Activated CD8-positive, alpha-beta T cell treated with anti-CD3 and anti-CD28 coated beads, Interleukin-2, amount 10 ng/mL, durations not matched to agents 7 days and 5 days (primary cell): Measurements from ENCODE around the gene POLR1G. TPM values are rescaled to one million over a fixed set of nuclear protein-coding genes. Genes with fewer than 3 reads are reported as not detected.

Experiments used
- ATAC-seq: fragments of 150-1000 bp; cut with Tn5 transposase; one replicate; pipeline ENCODE4 v1.10.0; 2021; ENCODE audit warnings: moderate library complexity
- CTCF ChIA-PET: fragments of 350-600 bp; sonication (Branson Sonifier 250); formaldehyde crosslinking; loops from one replicate; lab custom pipeline; 2021; ENCODE audit warnings: antibody characterized with exemption; lab: Charles Lee
- POLR2A ChIA-PET: fragments of 350-600 bp; sonication (Branson Sonifier 250); formaldehyde crosslinking; loops from one replicate; lab custom pipeline; 2021; ENCODE audit warnings: antibody characterized with exemption; lab: Charles Lee
- DNase-seq: peaks from one replicate; pipeline ENCODE4 v3.0.0-alpha.2; 2020
- H3K27ac Mint-ChIP-seq: one replicate; pipeline ENCODE4 v1.8.0; 2021; ENCODE audit warnings: mild to moderate bottlenecking, mixed read lengths
- H3K27me3 Mint-ChIP-seq: one replicate; pipeline ENCODE4 v1.8.0; 2021; ENCODE audit warnings: low read depth, mixed read lengths
- H3K36me3 Mint-ChIP-seq: one replicate; pipeline ENCODE4 v1.8.0; 2021; ENCODE audit warnings: low read depth, mixed read lengths
- H3K4me1 Mint-ChIP-seq: one replicate; pipeline ENCODE4 v1.8.0; 2021; ENCODE audit warnings: low read depth, mixed read lengths
- H3K4me3 Mint-ChIP-seq: one replicate; pipeline ENCODE4 v1.8.0; 2021; ENCODE audit warnings: mild to moderate bottlenecking, mixed read lengths
- H3K9me3 Mint-ChIP-seq: one replicate; pipeline ENCODE4 v1.8.0; 2022; ENCODE audit warnings: mixed read lengths; ENCODE audit not compliant: insufficient read depth
- total RNA-seq, 2 experiments: library from RNA; stranded (reverse); gene quantifications; one replicate each; pipeline ENCODE4 v1.2.3, GENCODE V29; 2021

POLR1G gene
- total RNA-seq, 2 experiments from 2014 or later: 9.5 to 10.6 TPM

DNA sequence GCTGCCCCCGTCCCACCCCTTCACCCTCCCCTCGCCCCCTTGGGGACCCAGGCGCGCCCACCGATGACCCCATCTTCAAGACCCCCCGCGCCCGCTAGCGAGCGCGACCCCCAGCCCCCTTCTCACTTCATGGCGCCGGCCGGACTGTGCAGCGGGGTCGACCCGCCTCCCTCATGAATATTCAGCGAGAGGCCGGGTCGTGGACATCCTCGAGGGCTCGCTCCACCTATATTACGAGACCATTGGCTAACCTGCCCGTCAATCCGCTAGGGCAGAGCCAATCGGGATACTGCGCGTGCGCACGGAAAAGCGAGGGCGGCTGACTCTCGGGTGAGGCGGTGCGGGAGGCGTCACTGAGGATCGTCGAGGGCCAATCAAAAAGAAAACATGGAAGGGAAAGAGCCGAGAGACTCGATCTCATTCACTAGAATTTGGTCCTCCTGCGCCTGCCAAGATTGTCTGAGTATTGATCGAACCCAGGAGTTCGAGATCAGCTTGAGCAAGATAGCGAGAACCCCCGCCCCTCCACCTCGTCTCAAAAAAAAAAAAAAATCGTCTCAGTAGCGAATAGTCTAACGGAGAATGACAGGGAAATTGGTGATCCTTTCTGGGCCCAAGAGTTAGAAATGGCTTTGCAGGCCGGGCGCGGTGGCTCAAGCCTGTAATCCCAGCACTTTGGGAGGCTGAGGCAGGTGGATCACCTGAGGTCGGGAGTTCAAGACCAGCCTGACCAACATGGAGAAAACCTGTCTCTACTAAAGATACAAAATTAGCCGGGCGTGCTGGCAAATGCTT lies 35.8 kb upstream of the POLR1G start, which contains the start of gene ERCC2:
Gene ERCC2, minus strand, starts transcription at position 164 of the 795 bp plus-strand sequence. Its CDS starts 33 bp downstream, at position 131.
- Mint-ChIP-seq H3K4me3 (peak within 1 kb of the TSS; percentile 86), H3K4me1 (peaks cover 16% of the 10 kb centered on the region), H3K27ac (peak within 1 kb of the TSS; percentile 98), H3K36me3 (peaks cover 6% of the 10 kb centered on the region), H3K9me3 (no peaks in the 10 kb centered on the region), H3K27me3 (no peaks in the 10 kb centered on the region)
- DNase-seq (peak; percentile 100), ATAC-seq (peak; percentile 100)
- ChIA-PET CTCF (interaction anchor here (1.0 to 1.2 kb wide), 3 partner anchors 13 to 33 kb away, joined by 3 read pairs; no protein-coding TSS in a partner anchor), POLR2A (interaction anchor here (1.0 kb wide), 2 partner anchors 24 to 33 kb away, joined by 3 read pairs; no protein-coding TSS in a partner anchor)

DNA sequence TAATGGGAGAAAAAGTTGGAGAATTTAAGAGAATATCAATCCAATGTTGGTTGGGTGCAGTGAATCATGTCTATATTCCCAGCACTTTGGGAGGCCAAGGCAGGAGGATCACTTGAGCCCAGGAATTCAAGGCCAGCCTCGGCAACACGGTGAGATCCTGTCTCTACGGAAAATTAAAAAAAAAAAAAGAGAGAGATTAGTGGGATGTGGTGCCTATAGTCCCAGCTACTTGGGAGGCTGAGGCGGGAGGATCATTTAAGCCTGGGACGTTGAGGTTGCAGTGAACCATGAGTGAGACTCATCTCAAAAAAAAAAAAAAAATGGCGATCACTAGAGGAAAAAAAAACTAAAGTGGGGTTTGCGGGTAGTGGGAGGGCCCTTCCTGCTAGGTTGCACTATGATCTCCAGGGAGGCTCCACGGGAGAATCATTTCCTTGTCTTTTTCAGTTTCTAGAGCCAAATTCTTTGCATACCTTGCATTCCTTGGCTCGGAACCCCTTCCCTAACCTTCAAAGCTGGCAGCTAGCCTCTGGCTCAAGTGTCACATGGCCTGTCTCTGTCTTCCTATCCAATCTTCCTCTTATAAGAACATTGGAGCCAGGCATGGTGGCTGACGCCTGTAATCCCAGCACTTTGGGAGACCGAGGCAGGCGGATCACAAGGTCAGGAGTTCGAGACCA lies 30.3 kb upstream of the POLR1G start:
- no peaks in the 10 kb centered on the region for H3K9me3 Mint-ChIP-seq
- H3K4me3 Mint-ChIP-seq: no peak overlapping the region
- no peaks in the 10 kb centered on the region for H3K4me1 Mint-ChIP-seq
- no peak for DNase-seq
- POLR2A ChIA-PET: no interaction called here
- no peak overlapping the region for H3K27ac Mint-ChIP-seq
- no peaks in the 10 kb centered on the region for H3K36me3 Mint-ChIP-seq
- CTCF ChIA-PET: no interaction called here
- no peak for ATAC-seq
- H3K27me3 Mint-ChIP-seq: no peaks in the 10 kb centered on the region

DNA sequence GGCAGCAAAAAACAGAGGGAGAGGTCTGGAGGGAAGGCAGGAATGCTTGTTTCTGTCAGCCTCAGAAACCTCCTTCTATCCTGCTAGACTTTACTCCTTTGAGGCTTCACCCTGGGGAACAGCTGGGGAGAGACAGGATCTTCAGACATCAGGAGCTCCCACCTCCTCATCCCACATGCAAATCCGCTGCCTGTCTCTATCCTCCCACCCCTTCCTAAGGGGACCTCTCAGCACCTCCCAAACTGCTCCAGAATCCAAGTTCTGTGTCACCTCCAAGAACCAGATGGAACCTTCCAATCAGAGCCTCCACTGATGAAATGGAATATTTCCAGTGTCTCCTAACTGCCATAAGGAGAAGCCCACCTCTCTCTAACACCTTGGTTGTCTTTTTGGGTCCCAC lies 26.3 kb upstream of the POLR1G start:
- Mint-ChIP-seq H3K27ac (no peak overlapping the region), H3K4me1 (no peaks in the 10 kb centered on the region), H3K27me3 (peaks cover 4% of the 10 kb centered on the region), H3K36me3 (no peaks in the 10 kb centered on the region), H3K9me3 (no peaks in the 10 kb centered on the region), H3K4me3 (no peak overlapping the region)
- no peak for ATAC-seq
- ChIA-PET CTCF (interaction anchor here (1.6 kb wide), 1 partner anchor 23 kb away, joined by 5 read pairs; no protein-coding TSS in a partner anchor), POLR2A (no interaction called here)
- DNase-seq: no peak

DNA sequence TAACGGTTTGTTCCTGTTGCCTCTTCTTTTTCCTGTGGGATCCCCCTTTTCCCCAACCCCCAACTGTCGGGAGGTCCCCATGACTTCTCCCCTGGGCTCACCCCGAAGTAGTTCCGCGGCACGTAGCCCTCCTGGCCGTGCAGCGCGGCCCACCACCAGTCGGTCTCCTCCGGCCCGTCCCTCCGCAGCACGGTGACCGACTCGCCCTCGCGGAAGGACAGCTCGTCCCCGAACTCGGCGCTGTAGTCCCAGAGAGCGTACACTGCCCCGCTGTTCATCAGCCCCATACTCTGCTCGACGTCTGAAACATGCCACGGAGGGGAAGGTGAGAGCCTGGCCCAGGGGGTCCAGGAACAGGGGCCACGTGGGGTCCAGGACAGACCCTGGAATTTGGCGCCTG lies 24.0 kb upstream of the POLR1G start:
- Mint-ChIP-seq H3K4me3 (no peak overlapping the region), H3K4me1 (no peaks in the 10 kb centered on the region), H3K27me3 (peaks cover 22% of the 10 kb centered on the region), H3K9me3 (no peaks in the 10 kb centered on the region), H3K27ac (no peak overlapping the region), H3K36me3 (no peaks in the 10 kb centered on the region)
- DNase-seq (no peak), ATAC-seq (no peak)
- ChIA-PET CTCF (no interaction called here), POLR2A (no interaction called here)

DNA sequence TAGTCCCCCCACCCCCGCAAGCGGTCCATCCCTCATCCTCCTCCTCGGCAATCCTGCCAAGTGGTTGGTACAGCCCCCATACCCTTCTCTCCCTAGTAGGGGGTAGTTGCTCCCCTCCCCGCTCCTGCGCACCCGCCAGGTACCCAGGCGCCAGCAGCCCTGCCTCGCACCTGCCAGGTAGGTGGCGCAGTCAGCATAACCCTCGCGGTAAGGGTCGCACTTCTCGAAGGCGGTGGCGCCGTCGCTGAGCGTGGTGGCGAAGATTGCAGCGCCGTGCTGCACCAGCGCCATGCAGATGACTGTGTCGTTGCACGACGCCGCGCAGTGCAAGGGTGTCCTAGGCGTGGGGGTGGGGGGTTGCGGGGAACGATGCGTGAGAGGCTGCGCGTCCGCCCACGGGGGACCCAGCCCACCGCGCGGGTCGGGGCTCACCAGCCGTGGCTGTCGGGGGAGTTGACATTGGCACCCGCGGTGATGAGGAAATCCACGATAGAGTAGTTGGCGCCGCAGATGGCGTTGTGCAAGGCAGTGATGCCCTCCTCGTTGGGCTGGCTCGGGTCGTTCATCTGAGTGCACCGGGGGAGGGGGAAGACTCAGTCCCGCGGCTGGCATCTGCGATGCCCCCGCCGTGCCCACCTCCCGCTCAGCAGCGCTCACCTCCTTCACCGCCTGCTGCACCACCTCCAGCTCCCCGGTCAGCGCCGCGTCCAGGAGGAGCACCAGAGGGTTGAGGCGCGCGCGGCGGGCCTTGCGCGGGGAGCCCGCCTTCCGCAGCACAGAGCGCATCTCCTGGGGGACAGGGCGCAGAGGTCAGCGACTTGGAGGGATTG lies 20.8 kb upstream of the POLR1G start:
- H3K27ac Mint-ChIP-seq: no peak overlapping the region
- H3K9me3 Mint-ChIP-seq: no peaks in the 10 kb centered on the region
- ChIA-PET CTCF (no interaction called here), POLR2A (no interaction called here)
- ATAC-seq (peak; percentile 36), DNase-seq (no peak)
- peaks cover 25% of the 10 kb centered on the region for H3K27me3 Mint-ChIP-seq
- no peak overlapping the region for H3K4me3 Mint-ChIP-seq
- H3K36me3 Mint-ChIP-seq: no peaks in the 10 kb centered on the region
- H3K4me1 Mint-ChIP-seq: no peaks in the 10 kb centered on the region

DNA sequence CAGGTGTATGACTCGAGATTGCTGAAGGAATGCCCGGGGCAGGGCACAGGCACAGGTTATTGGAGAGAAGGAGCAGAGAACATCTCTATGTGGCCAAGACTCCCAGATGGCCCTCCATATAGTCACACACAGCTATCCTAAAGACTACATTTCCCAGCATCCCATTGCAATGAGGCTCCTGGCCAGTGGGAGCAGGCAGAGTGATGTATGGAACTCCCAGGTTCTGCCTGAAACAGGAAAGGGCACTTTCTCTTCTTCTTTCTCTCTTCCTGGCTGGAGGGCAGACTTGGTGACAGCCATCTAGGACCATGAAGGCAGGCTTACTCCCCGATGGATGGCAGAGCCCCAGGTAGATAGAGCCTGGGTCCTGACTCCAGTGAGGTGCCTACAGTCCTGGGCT lies 15.1 kb upstream of the POLR1G start:
- no peak for ATAC-seq
- DNase-seq: no peak
- Mint-ChIP-seq H3K9me3 (no peaks in the 10 kb centered on the region), H3K27ac (no peak overlapping the region), H3K4me3 (no peak overlapping the region), H3K36me3 (no peaks in the 10 kb centered on the region), H3K27me3 (peaks cover 17% of the 10 kb centered on the region), H3K4me1 (peaks cover 3% of the 10 kb centered on the region)
- POLR2A ChIA-PET: no interaction called here
- CTCF ChIA-PET: no interaction called here

DNA sequence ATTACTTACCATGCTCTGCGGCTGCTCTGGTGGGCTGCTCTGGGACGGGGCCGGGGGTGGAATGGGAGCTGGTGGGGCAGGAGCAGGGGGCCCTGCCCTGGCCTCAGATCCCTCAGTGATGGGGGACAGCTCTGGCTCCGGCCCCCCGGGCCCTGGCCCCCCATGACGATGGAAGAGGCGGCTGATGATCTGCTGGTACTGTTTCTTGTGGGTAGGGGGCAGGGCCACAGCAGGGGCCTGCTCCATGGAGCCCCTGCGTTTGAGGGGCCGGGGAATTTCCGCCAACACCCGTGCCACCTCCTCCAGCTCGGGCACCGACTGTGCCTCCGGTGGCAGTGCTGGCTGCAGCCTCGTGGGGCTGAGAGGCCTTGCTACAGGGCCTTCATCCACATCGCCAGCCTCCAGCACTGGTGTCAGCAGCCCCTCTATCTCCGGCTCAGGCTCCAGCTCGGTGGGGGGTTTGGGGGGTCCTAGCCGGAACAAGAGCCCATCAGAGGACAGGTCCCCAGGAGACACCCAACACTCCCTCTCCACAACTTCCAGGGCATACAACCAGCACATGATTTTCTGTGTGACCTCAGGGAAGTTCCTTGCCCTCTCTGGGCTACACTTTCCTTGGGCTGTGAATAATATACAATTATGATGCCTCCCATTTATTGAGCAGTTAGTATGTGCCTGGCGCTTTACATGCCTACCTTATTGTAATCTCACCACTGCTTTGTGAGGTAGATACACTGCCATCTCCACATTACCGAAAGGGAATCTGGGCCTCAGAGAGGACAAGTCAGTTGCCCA lies 14.4 kb upstream of the POLR1G start:
- H3K36me3 Mint-ChIP-seq: peaks cover 3% of the 10 kb centered on the region
- peaks cover 17% of the 10 kb centered on the region for H3K27me3 Mint-ChIP-seq
- H3K4me3 Mint-ChIP-seq: no peak overlapping the region
- H3K27ac Mint-ChIP-seq: no peak overlapping the region
- peaks cover 6% of the 10 kb centered on the region for H3K4me1 Mint-ChIP-seq
- ATAC-seq (no peak), DNase-seq (no peak)
- POLR2A ChIA-PET: no interaction called here
- CTCF ChIA-PET: interaction anchor here (0.7 kb wide), 1 partner anchor 18 kb away, joined by 3 read pairs; no protein-coding TSS in a partner anchor
- no peaks in the 10 kb centered on the region for H3K9me3 Mint-ChIP-seq

DNA sequence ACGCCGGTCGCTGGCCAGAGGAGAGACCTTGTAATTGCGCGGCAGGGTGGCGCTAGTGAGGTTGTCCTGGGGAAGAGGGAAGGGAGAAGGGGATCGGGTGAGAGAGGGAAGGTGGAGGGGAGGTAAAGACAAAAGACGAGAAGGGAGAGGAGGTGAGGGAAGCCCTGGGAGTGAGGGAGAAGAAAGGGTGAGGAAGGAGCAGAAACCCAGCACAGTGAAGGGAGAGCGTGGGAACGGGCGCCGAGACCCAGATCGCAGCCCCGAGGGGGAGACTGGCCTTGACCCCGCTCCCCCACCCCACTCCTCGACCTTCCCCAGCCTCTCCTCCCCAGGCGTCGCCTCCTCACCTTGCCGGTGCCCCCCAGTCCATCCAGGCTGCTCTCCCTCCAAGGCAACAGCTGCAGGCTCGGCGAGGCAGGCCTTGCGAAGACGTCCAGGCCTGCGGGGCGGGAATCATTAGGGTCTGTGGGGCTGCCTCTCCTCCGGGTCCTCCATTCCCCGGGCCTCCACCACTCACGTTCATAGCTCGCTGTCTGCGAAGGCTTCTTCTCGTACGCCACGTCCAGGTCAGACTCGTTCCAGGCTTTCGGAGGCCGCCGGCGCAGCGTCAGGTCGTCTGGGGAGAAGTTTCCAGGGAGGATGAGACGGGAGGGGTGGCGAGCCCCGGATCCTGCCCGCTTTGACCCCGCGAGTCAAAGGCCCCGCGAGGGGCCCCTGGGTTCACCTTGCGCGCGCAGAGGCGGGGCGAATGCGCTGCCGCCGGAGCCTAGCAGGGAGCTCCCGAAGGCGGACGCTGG lies 10.4 kb upstream of the POLR1G start:
- ATAC-seq (peak; percentile 18), DNase-seq (no peak)
- no peaks in the 10 kb centered on the region for H3K9me3 Mint-ChIP-seq
- H3K27ac Mint-ChIP-seq: no peak overlapping the region
- H3K36me3 Mint-ChIP-seq: peaks cover 5% of the 10 kb centered on the region
- POLR2A ChIA-PET: no interaction called here
- H3K27me3 Mint-ChIP-seq: peaks cover 27% of the 10 kb centered on the region
- H3K4me3 Mint-ChIP-seq: no peak overlapping the region
- peaks cover 15% of the 10 kb centered on the region for H3K4me1 Mint-ChIP-seq
- CTCF ChIA-PET: interaction anchor here (0.9 kb wide), 1 partner anchor 83 kb away, joined by 4 read pairs; no protein-coding TSS in a partner anchor

DNA sequence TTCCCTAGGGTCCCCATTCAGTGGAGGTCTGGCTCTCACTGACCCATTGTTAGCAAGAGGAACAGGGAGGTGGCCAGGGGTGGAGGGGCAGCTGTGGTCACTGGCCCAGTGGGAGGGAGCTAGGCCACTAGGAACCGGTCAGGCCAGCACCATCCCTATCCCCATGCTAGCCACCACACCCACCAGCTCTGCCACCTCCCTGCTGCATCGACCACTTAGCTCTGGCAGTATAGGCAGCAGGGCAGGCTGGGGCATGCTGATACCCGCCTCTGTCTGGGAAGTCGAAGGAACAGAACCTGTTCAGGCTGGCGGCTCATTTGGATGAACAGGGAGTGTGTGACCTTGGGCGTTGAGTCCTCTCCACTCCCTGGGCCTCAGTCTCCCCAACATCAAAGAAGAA lies 6.3 kb upstream of the POLR1G start:
- no peak overlapping the region for H3K4me3 Mint-ChIP-seq
- H3K27me3 Mint-ChIP-seq: peaks cover 47% of the 10 kb centered on the region
- H3K9me3 Mint-ChIP-seq: no peaks in the 10 kb centered on the region
- no peak overlapping the region for H3K27ac Mint-ChIP-seq
- H3K4me1 Mint-ChIP-seq: peaks cover 34% of the 10 kb centered on the region
- ATAC-seq (no peak), DNase-seq (no peak)
- CTCF ChIA-PET: interaction anchor here (1.1 to 6.1 kb wide), 4 partner anchors 39 to 85 kb away, joined by 3 to 64 read pairs (median 7); no protein-coding TSS in a partner anchor
- POLR2A ChIA-PET: no interaction called here
- H3K36me3 Mint-ChIP-seq: peaks cover 8% of the 10 kb centered on the region

DNA sequence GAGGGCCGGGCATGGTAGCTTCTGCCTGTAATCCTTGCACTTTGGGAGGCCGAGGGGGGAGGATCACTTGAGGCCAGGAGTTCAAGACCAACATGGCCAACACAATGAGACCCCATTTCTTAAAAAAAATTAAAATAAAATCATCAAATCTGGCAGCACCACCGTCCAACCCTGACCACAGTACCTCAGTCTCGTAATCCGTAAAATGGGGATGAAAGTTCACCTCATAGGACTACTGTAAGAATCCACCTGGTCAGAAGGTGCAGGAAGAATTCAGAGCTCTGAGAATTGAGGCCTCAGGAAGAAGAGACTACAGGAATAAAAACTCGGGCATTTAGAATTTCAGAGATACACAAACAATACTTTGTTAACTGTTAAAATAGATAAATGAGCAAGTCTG lies 4.6 kb upstream of the POLR1G start:
- peaks cover 39% of the 10 kb centered on the region for H3K27me3 Mint-ChIP-seq
- CTCF ChIA-PET: interaction anchor here (1.0 to 6.1 kb wide), 7 partner anchors 11 to 77 kb away, joined by 3 to 64 read pairs (median 6); partner anchors contain the start of genes ERCC2 and FOSB

More for the DNA sequence above, 4.6 kb upstream of the POLR1G start:
- Mint-ChIP-seq H3K4me3 (no peak overlapping the region), H3K9me3 (no peaks in the 10 kb centered on the region), H3K27ac (no peak overlapping the region), H3K4me1 (peaks cover 42% of the 10 kb centered on the region), H3K36me3 (peaks cover 7% of the 10 kb centered on the region)
- ATAC-seq (no peak), DNase-seq (no peak)
- POLR2A ChIA-PET: interaction anchor here (0.6 kb wide), 1 partner anchor 32 kb away, joined by 3 read pairs; no protein-coding TSS in a partner anchor
